ENCODE data around the gene DYSF.
"Not testable (repeated sequence)": the region's sequence is repeated elsewhere in the genome, so short reads cannot be mapped to it uniquely, and the experiment has no call there.

DYSF gene

DNA sequence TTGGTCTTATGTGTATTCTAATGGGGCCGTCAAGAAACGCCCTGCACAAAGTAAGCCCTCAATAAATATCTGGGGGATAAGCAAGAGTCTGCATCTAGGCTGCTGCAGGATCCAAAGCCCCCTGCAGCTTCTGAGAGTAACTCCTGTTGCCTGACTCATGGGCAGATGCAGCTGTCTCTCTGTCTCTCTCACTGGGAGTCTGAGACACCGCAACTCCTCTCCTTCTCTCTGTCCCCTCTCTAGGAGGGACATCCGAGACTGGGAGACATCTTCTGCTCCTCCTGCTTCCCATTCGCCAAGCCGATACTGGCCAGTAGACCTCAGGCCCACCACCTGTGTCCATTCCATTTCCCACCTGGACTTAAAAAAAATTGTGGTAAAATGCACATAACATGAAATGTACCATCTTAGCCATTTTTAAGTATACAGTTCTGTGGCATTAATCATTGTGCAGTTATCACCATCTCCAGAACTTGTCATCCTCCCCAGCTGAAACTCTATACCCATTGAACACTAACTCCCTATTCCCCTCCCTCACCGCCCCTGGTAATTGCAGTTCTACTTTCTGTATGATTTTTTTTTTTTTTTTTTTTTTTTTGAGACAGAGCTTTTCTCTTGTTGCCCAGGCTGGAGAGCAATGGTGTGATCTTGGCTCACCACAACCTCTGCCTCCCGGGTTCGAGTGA, 20.1 kb downstream of the DYSF start:
- DNase-seq: no peak

DNA sequence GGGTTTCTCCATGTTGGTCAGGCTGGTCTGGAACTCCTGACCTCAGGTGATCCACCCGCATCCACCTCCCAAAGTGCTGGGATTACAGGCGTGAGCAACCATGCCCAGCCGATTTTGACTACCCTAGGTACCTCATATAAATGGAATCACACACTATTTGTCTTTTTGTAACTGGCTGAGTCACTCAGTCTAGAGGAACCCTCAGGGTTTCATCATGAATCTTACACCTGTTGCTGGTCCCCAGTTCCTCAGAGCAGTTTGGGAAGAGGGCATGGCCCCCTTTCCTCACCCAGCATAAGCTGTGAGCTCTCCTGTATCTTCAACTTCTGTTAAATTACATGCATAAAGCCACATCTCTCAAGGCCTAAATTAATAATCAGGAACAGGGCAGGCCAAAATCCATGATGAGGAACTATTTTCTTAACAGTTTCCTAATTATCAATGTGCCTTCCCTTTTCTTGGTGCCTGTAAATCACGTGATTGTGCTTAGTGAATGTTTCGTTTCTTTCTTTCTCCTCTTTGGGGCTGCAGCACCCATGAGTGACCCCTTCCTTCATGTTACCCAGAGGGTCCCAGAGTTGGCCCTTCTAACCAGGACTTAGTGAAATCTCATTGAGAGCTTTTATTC, 20.9 kb downstream of the DYSF start:
- DNase-seq: no peak

DNA sequence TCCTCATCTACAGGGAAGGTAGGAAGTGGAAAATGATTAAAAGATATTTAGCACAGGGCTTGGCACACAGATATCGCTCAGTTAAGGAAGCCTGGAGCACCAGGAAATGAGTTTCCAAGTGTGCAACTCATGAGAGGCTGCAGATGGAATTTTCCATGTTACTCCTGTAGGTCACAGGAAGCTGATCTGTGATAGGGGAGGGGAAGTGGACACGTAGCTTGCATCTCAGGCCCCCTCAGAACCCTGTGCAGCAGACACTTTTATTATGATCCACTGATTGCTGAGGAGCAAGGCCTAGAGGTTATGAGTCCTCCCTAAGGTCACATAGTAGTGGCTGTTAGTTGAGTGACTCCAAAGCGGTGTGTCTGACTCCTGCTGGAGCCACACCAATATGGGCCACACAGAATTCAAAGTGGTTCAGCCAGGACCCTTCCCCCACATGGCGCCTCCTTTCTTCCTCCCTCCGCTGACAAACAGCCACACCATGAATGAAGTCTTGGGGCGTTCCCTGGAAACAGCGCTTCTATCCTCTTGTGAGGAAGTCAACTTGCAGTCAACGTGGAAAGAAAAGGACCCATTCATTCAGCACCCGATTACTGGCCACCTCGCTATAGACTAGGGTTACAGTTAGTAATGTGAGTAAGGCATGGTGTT, 21.5 kb downstream of the DYSF start:
- DNase-seq: no peak

DNA sequence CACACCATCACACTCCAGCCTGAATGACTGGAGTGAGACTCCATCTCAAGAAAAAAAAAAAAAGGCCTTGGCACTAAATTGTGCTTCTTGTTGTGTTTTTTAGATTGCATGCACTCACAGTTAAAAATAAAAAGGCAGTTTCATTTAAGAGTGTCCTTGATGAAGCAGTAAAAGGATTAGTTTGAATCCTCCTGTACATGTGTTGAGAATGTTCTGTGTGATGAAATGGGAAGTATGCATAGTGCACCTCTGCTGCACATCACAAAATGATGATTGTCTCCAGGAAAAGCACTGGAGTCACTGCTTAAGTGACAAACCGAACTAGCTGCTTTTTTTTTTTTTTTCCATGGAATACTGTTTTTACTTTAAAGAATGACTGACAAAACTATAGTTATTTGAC, 23.1 kb downstream of the DYSF start:
- DNase-seq: no peak

DNA sequence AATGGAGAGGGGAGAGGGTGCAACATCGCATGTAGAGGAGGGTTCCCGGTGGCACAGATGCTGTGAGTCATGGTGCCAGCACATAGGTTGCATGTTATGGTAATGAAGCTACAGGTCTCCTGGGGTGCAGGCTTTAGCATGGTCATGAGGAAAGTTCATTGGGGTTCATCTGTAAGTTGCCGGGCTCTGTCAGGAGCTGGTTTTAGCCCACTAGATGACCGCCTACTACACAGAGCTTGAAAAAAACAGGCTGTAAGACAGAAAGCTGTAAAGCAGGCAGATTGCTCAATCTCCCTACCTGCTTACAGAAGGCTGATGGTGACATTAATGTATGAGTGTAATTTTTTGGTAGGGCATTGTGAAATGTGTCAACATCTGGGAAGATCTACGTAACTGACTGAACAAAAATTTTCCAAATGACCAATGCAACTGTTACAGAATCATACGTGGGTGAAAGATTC, 23.9 kb downstream of the DYSF start:
- DNase-seq: no peak

DNA sequence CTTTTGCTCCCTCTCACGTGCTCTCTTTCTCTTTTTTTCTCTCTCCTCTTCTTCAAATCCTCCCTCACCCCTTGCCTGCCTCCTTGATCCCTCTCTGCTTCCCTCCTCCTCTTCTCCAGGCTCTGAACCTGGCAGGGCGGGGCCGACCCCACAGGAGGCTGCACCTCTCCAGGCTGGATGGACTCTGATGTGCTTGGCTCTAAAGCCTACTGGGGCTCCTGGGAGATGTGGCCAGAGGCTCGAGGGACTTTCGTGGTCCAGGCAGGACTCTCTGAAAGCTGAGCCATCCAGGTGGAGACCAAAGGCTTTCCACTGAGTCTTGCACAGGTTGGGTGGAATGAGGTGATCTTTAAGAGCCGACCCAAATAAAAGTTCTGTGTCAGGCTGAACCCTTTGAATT, 25.4 kb downstream of the DYSF start:
- DNase-seq: no peak

DNA sequence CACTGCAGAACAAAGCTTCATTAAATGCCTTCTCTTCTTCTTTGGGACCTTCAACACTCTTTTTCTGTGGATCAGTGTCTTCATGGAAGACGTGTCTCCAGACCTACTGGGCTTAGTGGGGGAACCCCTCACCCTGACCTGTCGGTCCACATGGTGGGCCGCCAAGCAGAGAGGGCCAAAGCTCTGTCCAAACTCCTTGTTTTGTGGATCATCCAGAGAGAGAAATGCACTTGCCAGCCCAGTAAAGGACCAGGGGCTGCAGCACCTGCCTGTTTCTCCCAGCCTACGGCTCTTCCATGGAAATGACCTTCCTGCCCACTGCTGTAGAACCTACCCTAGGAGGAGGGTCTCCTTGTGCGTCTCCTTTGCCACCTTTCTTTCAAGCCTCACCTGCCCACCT, 25.9 kb downstream of the DYSF start:
- DNase-seq: no peak

DNA sequence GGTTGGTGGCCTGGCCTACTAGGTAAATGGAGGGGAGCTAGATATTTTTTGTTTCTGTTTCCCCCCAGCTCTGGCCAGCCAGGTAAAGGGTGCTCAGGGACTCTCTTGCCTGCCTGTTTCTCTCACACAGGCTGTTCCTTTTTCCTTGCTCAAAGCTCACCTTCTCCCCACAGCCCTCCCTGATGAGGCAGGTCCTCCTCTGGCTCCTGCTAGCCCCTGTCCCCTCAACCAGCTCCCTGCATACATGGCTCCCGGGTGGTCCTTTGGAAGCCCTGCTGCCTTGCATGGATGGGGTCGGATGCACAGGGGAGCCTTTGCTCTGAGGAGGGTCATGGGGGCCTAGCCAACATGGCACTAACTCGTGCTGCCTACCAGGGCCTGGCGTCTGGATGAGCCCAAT, 27.8 kb downstream of the DYSF start:
- no peak for DNase-seq

DNA sequence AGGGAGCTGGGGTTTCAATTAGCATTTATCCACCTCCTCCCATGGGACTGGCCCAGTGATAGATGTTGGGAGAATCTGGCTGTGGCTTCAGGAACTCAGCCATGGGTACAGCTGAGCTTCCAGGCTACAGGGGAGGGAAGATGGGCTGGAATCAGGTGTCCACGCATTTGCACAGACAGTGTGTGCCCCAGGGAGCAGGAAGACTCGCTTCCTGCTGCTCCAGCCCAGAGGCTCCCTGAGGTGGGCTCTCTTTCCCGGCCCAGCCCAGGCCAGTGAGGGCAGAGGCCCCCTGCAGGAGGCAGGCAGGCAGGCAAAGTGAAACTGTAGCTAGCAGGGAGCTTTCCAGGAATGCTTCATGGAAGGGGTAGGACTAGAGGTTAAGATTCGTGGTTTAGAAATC, 28.7 kb downstream of the DYSF start:
- no peak for DNase-seq

DNA sequence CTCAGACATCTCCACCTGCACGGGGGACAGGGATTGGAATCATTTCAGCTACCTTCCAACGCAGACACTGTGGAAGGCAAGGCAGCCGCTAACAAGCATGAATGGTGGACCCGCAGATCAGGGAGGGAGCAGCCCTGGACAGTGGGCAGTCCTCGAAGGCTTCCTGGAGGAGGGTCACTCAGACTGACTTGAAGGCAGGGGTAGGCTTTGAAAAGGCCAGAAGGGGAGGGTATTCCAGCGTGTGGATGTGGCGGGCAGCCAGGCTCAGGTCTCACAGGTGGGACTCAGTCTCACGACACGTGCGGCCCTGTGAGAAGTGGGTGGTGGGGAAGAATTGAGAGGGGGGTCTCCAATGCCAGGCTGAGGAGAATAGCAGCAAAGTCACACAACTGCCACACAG, 29.9 kb downstream of the DYSF start:
- no peak for DNase-seq

DNA sequence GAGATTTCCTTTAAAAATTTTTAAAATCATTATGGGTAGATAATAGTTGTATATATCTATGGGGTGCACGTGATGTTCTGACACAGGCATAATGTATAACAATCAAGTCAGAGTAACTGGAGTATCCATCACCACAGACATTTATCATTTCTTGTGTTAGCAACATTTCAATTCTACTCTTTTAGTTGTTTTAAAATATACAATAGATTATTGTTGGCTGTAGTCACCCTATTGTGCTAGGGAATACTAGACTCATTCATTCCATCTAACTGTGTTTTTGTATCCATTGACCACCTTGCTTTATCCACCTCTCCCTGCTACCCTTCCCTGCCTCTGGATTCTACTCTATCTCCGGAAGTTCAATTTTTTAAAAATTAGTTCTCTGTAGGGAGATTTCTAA, 31.0 kb downstream of the DYSF start:
- DNase-seq: no peak

DNA sequence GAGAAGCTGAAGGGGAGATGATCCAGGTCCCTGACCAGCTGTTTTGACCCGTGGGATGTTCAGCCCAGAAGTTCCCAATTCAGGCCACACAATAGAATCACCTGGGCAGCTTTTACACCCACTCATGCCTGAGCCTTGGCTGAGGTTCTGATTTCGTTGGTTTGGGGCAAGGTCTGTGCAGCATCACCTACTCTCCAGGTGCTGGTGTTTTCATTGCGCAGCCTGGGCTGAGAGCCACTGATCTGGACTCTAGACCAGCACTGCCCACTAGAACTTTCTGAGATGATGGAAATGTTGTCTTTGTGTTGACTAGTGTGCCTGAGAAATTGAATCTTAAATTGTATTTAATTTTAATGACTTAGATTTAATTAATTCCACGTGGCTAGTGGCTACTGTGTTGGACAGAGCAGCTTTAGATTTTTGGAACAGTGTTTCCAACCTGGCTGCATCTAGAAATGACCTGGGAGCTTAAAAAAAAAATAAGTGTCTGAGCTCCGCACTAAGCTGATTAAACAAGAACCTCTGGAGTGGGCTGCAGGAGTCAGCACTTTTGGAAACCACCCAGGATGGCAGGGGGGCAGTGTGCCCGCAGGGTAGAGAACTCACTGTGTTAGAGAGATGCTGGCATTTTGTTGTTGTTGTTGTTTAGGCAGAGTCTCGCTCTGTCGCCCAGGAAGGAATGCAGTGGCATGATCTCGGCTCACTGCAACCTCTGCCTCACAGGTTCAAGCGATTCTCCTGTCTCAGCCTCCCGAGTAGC, 33.7 kb downstream of the DYSF start:
- no peak for DNase-seq

DNA sequence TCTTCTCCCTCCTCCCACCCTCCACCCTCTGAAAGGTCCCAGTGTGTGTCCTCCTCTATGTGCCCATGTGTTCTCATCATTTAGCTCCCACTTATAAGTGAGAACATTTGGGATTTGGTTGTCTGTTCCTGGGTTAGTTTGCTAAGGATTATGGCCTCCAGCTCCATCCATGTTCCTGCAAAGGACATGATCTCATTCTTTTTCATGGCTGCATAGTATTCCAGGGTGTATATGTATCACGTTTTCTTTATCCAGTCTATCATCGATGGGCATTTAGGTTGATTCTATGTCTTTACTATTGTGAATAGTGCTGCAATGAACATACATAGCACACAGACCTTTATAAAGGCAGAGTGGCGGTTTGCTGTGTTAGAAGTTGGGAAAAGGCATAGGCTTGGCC, 38.2 kb downstream of the DYSF start:
- DNase-seq: not testable (repeated sequence)

DNA sequence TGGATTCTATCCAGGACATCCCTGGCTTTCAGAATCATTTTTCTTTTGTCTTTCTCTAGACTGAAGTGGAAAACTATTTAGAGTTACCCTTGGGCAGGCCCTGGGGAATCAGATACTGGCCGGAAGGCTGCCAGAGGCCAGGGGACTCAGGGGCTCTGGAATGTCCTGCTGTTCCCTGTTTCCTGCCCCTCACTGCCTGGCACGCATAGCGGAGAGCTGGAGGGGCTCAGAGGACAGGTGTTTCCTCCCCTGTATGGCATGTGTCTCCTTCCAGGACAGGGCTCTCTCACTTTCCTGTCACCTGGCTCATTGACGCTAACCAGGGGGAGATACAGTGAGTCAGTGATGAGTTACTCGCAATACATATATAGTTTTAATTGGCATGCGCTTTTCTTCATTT, 38.8 kb downstream of the DYSF start:
- no peak for DNase-seq

DNA sequence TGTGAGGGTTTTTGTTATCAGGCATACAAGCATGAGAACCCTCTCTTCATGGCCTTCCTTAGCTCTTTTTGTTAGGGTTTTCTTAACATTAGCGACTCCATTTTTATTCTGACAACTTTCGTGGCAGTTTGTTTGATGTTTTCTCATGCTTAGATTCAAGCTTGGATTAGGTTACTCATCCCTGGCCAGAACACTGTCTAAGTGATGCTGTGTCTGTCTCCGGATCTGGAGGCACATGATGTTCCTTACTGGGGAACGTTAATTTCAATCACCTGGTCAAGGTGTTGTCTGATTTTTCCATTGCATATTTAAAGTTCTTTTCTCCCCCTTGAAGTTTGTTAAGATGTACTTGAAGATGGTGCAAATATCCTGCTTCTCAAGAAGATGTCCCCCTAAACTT, 40.7 kb downstream of the DYSF start:
- no peak for DNase-seq

DNA sequence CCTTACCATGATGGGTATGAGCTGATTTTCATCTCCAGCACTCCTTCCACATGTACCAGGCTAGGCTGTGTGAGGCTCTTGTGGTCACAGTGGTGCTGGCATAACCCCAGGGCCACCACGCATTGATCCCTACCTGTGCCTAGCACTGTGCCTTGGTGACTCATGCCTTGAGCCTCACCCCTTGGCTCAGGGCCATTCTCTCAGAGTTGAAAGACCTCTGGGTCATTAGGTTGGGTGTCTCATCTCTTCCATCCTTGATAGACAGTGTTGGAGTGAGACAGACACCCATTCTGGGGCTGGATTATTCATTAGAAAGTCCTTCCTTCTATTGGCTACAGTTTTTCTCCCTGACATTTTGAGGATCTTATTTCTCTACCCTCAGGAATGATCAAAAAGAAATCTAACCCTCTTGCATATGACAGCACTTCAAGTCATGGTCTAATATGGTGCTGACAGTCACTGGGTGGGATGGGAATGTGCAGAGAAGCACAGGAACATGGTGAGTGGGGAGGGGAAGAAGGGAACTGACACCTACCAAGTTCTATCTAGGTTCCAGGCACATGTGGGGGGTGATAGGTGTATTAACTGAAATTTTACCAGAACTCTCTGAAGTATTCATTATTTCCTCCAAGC, 41.3 kb downstream of the DYSF start:
- DNase-seq: no peak

DNA sequence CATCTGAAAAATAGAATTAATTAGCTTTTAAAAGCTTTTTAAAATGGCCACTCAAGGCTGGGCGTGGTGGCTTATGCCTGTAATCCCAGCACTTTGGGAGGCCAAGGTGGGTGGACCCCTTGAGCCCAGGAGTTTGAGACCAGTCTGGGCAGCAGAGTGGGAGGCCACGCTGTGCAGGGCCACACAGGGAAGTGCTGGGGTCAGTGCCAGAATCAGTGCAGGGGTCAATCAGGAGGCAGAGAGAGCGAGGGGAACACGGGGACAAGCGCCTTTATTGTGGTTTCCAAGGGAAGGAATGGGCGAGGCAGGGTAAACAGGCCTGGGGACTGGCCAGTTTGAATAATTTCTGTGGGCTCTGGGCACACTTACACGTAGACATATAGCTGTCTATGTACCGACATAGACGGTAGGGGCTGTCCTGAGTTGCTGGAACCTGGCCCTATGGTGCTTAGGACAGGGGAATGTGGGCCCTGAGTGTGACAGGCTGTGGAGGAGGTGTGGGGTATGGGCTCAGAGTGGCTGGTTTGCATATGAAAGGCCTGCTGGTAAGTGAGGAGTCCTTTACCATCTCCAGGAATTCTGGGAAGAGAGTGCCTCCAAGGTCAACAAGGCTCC, 42.9 kb downstream of the DYSF start:
- DNase-seq: no peak

DNA sequence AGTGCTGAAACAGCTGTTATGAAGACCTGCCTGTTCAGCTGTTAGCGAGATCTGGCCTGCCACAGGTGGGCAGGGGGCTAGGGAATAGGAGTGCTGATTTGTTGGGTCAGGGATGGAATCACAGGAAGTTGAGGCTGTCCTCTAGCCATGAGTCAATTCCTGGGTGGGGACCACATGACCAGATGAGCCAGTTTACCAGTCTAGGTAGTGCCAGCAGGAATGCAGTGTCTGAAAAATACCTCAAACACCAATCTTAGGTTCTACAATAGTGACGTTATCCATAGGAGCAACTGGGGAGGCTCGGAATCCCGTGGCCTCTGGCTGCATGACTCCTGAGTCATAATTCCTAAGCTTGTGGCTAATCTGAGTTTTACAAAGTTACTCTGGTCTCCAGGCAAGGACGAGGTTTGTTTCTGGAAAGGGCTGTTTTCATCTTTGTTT, 44.9 kb downstream of the DYSF start:
- DNase-seq: no peak

DNA sequence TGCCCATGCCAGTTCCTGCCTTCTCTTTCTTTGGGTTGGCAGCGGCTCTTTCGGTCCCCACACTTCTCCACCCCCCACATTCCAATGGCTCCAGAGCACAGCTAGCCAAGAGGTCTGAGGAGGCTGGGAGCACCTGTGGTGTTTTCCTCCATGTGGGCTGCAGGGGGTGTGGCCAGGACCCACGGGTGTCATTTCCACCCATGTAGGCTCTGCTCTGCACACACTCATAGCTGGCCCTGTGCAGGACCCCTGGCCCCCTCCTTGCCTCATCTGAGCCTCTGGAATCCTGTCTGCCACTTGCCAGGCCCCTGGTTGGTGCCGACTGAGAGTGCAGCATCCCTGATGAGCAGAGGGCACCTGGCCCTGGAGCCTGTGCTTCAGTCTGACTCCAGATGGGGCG, 46.3 kb downstream of the DYSF start:
- no peak for DNase-seq

DNA sequence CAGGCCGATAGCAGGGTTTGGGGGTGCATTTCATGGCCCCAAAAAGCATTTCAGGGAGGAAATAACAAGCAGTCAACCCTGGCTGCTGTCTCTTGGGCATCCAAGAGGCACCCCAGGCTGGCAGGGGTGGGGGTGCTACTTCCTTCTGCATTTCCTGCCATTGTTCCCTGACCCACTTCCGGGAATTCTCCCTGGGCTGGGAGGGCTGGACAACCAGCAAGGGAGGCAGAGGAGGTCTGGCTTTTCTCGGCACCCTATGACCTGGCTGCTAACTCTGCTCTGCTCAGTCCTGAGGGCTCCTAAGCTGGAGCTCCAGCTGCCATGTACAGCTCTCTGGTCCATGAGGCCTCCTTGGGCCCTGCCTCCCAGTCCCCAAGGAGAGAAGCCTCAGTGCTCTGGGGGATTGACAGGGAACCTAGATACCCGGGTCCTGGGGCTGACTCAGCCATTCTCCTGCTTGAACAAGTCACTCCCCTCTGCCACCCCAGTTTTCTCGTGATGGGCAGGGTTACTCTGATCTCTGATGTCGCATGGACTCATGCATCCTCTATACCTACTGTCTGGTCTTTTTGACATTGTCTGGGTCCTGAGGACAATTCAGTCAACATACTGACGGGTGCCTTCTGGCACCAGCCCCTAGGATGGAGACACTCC, 47.2 kb downstream of the DYSF start:
- no peak for DNase-seq

DNA sequence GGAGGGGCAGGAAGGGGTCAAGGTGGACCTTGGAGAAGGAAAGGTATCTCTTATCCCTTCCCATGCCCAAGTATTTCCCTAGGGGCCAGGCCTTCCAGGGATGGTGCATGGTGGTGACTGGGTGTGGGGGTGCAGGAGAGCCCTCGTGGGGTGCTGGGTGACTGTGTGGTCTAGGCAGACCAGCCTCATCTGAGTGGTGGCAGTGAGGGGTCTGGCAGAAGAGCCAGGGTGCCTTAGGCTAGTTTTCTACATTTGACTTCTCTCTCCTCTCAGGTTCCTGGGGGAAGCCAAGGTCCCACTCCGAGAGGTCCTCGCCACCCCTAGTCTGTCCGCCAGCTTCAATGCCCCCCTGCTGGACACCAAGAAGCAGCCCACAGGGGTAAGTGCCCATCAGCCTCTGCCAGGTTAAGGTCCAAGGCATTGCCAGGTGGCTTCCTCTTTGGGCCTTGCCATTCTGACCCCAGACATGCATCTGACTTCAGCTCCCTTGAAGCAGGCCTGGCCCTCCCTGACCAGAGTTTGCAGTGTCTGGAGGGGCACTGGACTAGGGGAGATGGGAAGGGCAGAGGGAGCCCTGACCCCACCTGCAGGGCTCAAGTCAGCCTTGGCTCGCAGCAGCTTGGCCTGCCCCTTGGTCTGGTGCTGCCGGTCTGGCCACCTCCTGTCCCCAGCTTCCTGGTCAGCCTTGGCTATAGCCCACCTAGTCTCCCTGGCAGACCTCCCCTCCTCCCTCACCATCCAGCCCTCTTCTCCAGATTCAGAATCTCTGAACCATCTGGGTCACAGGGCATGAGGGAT, 49.8 kb downstream of the DYSF start:
- DNase-seq: no peak

All from NCI-H510A treated with DMSO at 0.1 percent for 48 hours (cell line).